ENCODE results near the gene TXN. TPM values are rescaled to one million over a fixed set of nuclear protein-coding genes. Genes with fewer than 3 reads are reported as not detected.

The TXN gene
- total and polyA plus RNA-seq, 2 donors (not counting 1 experiment from before 2014, with no cell fraction given) = 355 to 700 TPM

DNA sequence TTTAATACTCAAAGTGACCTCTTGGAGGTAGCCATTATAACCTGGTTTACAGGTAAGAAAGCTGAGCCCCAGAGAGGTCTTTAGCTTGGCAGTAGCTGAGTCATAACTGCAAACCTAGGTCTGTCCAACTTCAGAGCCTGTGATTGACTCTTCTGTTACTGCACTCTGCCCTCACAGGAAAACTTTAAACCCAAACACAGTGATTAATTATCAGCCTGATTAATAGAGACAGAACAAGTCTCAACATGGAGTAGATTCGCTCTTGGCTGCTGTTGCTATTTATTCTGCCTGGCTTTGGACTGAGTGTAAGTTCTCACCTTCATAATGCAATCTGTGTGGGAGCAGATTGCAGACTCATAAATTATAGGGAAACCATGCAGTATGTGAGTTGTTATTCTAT lies 27.4 kb upstream of the TXN start:
- TF ChIP-seq, protein P1, sequence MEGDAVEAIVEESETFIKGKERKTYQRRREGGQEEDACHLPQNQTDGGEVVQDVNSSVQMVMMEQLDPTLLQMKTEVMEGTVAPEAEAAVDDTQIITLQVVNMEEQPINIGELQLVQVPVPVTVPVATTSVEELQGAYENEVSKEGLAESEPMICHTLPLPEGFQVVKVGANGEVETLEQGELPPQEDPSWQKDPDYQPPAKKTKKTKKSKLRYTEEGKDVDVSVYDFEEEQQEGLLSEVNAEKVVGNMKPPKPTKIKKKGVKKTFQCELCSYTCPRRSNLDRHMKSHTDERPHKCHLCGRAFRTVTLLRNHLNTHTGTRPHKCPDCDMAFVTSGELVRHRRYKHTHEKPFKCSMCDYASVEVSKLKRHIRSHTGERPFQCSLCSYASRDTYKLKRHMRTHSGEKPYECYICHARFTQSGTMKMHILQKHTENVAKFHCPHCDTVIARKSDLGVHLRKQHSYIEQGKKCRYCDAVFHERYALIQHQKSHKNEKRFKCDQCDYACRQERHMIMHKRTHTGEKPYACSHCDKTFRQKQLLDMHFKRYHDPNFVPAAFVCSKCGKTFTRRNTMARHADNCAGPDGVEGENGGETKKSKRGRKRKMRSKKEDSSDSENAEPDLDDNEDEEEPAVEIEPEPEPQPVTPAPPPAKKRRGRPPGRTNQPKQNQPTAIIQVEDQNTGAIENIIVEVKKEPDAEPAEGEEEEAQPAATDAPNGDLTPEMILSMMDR (conservative IDR thresholded peaks at IDR 0.05 in 1 of 2, IDR thresholded peaks at IDR 0.05 in 1 of 2; ENCODE audit: low read depth in 1 of 2, low read length in 2 of 2) = no peak
- no peak for TF ChIP-seq EZH2 (IDR thresholded peaks at IDR 0.05; ENCODE audit: low read length, missing control alignments)
- Histone ChIP-seq H3K9ac (ENCODE audit: insufficient read depth, low read length) (no peak overlapping the region), H3K9me3 (ENCODE audit: control insufficient read depth, insufficient read depth, low read depth, low read length) (no peaks in the 10 kb centered on the region), H3K4me1 (ENCODE audit: control insufficient read depth, extremely low read depth, insufficient read depth, low read length) (no peaks in the 10 kb centered on the region), H3K36me3 (ENCODE audit: control insufficient read depth, insufficient read depth, low read length) (no peaks in the 10 kb centered on the region), H3K4me2 (ENCODE audit: extremely low read depth, insufficient read depth, low read length) (no peak overlapping the region), H3K27me3 (ENCODE audit: control insufficient read depth, insufficient read depth, low read length) (no peaks in the 10 kb centered on the region), H3K4me3 (replicated peaks in 1 of 4; ENCODE audit: control extremely low read depth in 1 of 4, insufficient read depth in 1 of 4, low read depth in 3 of 4, low read length in 4 of 4) (no peak overlapping the region), H4K20me1 (ENCODE audit: control insufficient read depth, extremely low read depth, insufficient read depth, low read length) (no peaks in the 10 kb centered on the region), H2AFZ (ENCODE audit: low read length) (no peak overlapping the region), H3K79me2 (ENCODE audit: control insufficient read depth, insufficient read depth, low read length) (no peaks in the 10 kb centered on the region), H3K27ac (ENCODE audit: insufficient read depth, low read length) (no peak overlapping the region)
- peak in 1 of 2 donors; percentile 19 for DNase-seq (ENCODE audit: low read depth in 2 of 2)

- DNase-seq (ENCODE audit: low read depth in 2 of 2) = no peak
- Histone ChIP-seq H3K9me3 (ENCODE audit: control insufficient read depth, insufficient read depth, low read depth, low read length) (no peaks in the 10 kb centered on the region), H3K4me1 (ENCODE audit: control insufficient read depth, extremely low read depth, insufficient read depth, low read length) (no peaks in the 10 kb centered on the region), H3K4me3 (replicated peaks in 1 of 4; ENCODE audit: control extremely low read depth in 1 of 4, insufficient read depth in 1 of 4, low read depth in 3 of 4, low read length in 4 of 4) (no peak overlapping the region), H3K27ac (ENCODE audit: insufficient read depth, low read length) (no peak overlapping the region), H2AFZ (ENCODE audit: low read length) (no peak overlapping the region), H3K4me2 (ENCODE audit: extremely low read depth, insufficient read depth, low read length) (no peak overlapping the region), H3K79me2 (ENCODE audit: control insufficient read depth, insufficient read depth, low read length) (no peaks in the 10 kb centered on the region), H3K36me3 (ENCODE audit: control insufficient read depth, insufficient read depth, low read length) (no peaks in the 10 kb centered on the region), H3K9ac (ENCODE audit: insufficient read depth, low read length) (no peak overlapping the region), H4K20me1 (ENCODE audit: control insufficient read depth, extremely low read depth, insufficient read depth, low read length) (no peaks in the 10 kb centered on the region), H3K27me3 (ENCODE audit: control insufficient read depth, insufficient read depth, low read length) (no peaks in the 10 kb centered on the region)
- TF ChIP-seq, protein P1 (conservative IDR thresholded peaks at IDR 0.05 in 1 of 2, IDR thresholded peaks at IDR 0.05 in 1 of 2; ENCODE audit: low read depth in 1 of 2, low read length in 2 of 2) = no peak
Measured at GRCh38 chr9:110282739-110283081, 26.4 kb upstream of the TXN start.

GRCh38 chr9:110282018-110282738 lies 25.9 kb upstream of the TXN start:
- H3K9ac ChIP-seq (ENCODE audit: insufficient read depth, low read length) = no peak overlapping the region
- H3K4me3 ChIP-seq (replicated peaks in 1 of 4; ENCODE audit: control extremely low read depth in 1 of 4, insufficient read depth in 1 of 4, low read depth in 3 of 4, low read length in 4 of 4) = no peak overlapping the region
- no peaks in the 10 kb centered on the region for H4K20me1 ChIP-seq (ENCODE audit: control insufficient read depth, extremely low read depth, insufficient read depth, low read length)
- H3K4me2 ChIP-seq (ENCODE audit: extremely low read depth, insufficient read depth, low read length) = no peak overlapping the region
- H3K36me3 ChIP-seq (ENCODE audit: control insufficient read depth, insufficient read depth, low read length) = no peaks in the 10 kb centered on the region
- H3K79me2 ChIP-seq (ENCODE audit: control insufficient read depth, insufficient read depth, low read length) = no peaks in the 10 kb centered on the region
- DNase-seq (ENCODE audit: low read depth in 2 of 2) = peak in 1 of 2 donors; percentile 63
- no peaks in the 10 kb centered on the region for H3K4me1 ChIP-seq (ENCODE audit: control insufficient read depth, extremely low read depth, insufficient read depth, low read length)
- no peaks in the 10 kb centered on the region for H3K27me3 ChIP-seq (ENCODE audit: control insufficient read depth, insufficient read depth, low read length)
- TF ChIP-seq, protein P1 (conservative IDR thresholded peaks at IDR 0.05 in 1 of 2, IDR thresholded peaks at IDR 0.05 in 1 of 2; ENCODE audit: low read depth in 1 of 2, low read length in 2 of 2) = no peak
- TF ChIP-seq EZH2 (IDR thresholded peaks at IDR 0.05; ENCODE audit: low read length, missing control alignments) = no peak
- no peaks in the 10 kb centered on the region for H3K9me3 ChIP-seq (ENCODE audit: control insufficient read depth, insufficient read depth, low read depth, low read length)
- H2AFZ ChIP-seq (ENCODE audit: low read length) = no peak overlapping the region
- no peak overlapping the region for H3K27ac ChIP-seq (ENCODE audit: insufficient read depth, low read length)
